Measurements from ENCODE around the gene CBLL1. TPM values are rescaled to one million over a fixed set of nuclear protein-coding genes. Genes with fewer than 3 reads are reported as not detected.

Gene CBLL1
- total and polyA plus RNA-seq, 2 experiments from 2014 or later: 31.1 to 67.4 TPM

DNA sequence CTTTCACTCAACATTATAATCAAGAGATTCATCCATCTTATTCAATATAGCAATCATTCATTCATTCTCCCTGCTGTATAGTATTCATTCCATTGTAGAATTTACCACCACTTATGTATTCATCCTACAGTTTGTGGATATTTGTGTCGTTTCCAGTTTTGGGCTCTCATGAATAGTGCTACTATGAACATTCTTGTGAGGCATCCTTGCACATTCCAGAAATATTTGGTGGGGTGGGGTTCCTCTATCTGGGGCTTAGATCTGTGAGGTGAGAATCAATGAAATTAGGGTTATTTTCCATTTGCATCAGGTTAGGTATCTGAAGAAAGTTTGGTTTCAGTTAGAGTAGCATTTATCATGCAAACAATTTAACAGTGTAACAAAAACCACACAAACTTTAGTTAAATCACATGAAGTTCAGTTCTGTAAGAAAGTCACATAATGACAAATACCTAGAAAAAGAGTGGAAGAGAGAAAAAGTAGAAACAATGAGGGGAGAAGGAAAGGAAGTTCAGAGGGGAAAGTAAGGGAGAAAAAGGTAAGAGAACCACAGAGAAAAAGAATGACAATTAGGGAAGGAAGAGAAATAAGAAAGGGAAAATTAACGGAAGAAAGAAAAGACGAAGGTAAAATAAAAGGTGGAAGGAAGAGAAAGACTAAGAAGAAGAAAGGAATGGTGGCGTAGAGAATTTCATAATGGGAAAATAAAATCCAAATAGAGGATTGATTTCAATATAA, 25.3 kb upstream of the CBLL1 start (continued):
- TF ChIP-seq, protein P1, sequence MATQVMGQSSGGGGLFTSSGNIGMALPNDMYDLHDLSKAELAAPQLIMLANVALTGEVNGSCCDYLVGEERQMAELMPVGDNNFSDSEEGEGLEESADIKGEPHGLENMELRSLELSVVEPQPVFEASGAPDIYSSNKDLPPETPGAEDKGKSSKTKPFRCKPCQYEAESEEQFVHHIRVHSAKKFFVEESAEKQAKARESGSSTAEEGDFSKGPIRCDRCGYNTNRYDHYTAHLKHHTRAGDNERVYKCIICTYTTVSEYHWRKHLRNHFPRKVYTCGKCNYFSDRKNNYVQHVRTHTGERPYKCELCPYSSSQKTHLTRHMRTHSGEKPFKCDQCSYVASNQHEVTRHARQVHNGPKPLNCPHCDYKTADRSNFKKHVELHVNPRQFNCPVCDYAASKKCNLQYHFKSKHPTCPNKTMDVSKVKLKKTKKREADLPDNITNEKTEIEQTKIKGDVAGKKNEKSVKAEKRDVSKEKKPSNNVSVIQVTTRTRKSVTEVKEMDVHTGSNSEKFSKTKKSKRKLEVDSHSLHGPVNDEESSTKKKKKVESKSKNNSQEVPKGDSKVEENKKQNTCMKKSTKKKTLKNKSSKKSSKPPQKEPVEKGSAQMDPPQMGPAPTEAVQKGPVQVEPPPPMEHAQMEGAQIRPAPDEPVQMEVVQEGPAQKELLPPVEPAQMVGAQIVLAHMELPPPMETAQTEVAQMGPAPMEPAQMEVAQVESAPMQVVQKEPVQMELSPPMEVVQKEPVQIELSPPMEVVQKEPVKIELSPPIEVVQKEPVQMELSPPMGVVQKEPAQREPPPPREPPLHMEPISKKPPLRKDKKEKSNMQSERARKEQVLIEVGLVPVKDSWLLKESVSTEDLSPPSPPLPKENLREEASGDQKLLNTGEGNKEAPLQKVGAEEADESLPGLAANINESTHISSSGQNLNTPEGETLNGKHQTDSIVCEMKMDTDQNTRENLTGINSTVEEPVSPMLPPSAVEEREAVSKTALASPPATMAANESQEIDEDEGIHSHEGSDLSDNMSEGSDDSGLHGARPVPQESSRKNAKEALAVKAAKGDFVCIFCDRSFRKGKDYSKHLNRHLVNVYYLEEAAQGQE (IDR thresholded peaks at IDR 0.05; ENCODE audit: unreplicated experiment): no peak
- no peak for TF ChIP-seq EZH2phosphoT487 (IDR thresholded peaks at IDR 0.05; ENCODE audit: unreplicated experiment)
- TF ChIP-seq, protein P2, sequence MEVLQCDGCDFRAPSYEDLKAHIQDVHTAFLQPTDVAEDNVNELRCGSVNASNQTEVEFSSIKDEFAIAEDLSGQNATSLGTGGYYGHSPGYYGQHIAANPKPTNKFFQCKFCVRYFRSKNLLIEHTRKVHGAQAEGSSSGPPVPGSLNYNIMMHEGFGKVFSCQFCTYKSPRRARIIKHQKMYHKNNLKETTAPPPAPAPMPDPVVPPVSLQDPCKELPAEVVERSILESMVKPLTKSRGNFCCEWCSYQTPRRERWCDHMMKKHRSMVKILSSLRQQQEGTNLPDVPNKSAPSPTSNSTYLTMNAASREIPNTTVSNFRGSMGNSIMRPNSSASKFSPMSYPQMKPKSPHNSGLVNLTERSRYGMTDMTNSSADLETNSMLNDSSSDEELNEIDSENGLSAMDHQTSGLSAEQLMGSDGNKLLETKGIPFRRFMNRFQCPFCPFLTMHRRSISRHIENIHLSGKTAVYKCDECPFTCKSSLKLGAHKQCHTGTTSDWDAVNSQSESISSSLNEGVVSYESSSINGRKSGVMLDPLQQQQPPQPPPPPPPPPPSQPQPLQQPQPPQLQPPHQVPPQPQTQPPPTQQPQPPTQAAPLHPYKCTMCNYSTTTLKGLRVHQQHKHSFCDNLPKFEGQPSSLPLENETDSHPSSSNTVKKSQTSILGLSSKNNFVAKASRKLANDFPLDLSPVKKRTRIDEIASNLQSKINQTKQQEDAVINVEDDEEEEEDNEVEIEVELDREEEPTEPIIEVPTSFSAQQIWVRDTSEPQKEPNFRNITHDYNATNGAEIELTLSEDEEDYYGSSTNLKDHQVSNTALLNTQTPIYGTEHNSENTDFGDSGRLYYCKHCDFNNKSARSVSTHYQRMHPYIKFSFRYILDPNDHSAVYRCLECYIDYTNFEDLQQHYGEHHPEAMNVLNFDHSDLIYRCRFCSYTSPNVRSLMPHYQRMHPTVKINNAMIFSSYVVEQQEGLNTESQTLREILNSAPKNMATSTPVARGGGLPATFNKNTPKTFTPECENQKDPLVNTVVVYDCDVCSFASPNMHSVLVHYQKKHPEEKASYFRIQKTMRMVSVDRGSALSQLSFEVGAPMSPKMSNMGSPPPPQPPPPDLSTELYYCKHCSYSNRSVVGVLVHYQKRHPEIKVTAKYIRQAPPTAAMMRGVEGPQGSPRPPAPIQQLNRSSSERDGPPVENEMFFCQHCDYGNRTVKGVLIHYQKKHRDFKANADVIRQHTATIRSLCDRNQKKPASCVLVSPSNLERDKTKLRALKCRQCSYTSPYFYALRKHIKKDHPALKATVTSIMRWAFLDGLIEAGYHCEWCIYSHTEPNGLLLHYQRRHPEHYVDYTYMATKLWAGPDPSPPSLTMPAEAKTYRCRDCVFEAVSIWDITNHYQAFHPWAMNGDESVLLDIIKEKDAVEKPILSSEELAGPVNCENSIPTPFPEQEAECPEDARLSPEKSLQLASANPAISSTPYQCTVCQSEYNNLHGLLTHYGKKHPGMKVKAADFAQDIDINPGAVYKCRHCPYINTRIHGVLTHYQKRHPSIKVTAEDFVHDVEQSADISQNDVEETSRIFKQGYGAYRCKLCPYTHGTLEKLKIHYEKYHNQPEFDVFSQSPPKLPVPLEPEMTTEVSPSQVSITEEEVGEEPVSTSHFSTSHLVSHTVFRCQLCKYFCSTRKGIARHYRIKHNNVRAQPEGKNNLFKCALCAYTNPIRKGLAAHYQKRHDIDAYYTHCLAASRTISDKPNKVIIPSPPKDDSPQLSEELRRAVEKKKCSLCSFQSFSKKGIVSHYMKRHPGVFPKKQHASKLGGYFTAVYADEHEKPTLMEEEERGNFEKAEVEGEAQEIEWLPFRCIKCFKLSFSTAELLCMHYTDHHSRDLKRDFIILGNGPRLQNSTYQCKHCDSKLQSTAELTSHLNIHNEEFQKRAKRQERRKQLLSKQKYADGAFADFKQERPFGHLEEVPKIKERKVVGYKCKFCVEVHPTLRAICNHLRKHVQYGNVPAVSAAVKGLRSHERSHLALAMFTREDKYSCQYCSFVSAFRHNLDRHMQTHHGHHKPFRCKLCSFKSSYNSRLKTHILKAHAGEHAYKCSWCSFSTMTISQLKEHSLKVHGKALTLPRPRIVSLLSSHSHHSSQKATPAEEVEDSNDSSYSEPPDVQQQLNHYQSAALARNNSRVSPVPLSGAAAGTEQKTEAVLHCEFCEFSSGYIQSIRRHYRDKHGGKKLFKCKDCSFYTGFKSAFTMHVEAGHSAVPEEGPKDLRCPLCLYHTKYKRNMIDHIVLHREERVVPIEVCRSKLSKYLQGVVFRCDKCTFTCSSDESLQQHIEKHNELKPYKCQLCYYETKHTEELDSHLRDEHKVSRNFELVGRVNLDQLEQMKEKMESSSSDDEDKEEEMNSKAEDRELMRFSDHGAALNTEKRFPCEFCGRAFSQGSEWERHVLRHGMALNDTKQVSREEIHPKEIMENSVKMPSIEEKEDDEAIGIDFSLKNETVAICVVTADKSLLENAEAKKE (CRISPR knock-in tag; IDR thresholded peaks at IDR 0.05): no peak
- no peak for TF ChIP-seq ZNF114 (CRISPR knock-in tag; IDR thresholded peaks at IDR 0.05)

DNA sequence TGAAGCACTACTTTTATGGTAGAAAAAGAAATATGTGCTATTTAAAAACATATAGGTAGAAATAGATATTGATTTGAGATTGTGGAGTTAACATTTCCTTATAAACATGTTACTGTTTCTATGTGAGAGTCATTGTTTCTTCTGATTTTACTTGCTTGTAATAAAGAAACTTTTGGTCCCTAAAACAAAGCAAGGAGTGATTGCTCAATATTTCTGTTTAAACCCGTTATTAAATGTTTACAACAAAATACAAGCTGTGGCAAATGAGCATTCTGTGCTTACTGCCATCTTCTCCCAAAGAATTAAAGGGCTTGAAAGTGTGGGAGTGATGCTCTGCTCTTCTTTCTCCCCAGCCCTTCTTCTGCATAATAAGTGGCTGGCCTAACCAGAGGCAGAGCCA, 22.7 kb upstream of the CBLL1 start:
- Histone ChIP-seq H3K9me2 (ENCODE audit: insufficient read depth) (no peaks in the 10 kb centered on the region), H3K4me2 (no peak overlapping the region), H3K4me1 (ENCODE audit: insufficient read depth) (no peaks in the 10 kb centered on the region), H3K36me3 (ENCODE audit: insufficient read depth) (no peaks in the 10 kb centered on the region), H2AFZ (0 out of 2 replicates have a peak overlapping the region, but pooled peaks have one; percentile 6), H3K79me2 (replicated peaks; ENCODE audit: insufficient read depth) (no peaks in the 10 kb centered on the region), H3K27ac (ENCODE audit: low read depth) (no peak overlapping the region), H3K27me3 (ENCODE audit: insufficient read depth) (no peaks in the 10 kb centered on the region), H4K20me1 (replicated peaks; ENCODE audit: insufficient read depth) (no peaks in the 10 kb centered on the region), H3K4me3 (no peak overlapping the region), H3F3A (replicated peaks; ENCODE audit: low read depth) (no peaks in the 10 kb centered on the region)
- Mint-ChIP-seq H3K4me3 (no peak overlapping the region), H3K27me3 (ENCODE audit: insufficient read depth, low read depth, poor library complexity) (no peaks in the 10 kb centered on the region), H3K4me1 (peaks cover 20% of the 10 kb centered on the region), H3K9me3 (no peaks in the 10 kb centered on the region), H3K27ac (no peak overlapping the region), H3K36me3 (ENCODE audit: low read depth) (no peaks in the 10 kb centered on the region)
- ATAC-seq (peak; percentile 59; the same call in 2 of the 3 replicates), DNase-seq (ENCODE audit: low spot score) (no peak)
- TF ChIP-seq POLR2AphosphoS5 (IDR thresholded peaks at IDR 0.05; ENCODE audit: low read depth) (no peak), CREB1 (CRISPR knock-in tag; IDR thresholded peaks at IDR 0.05; ENCODE audit: low read depth) (no peak), NANOG (IDR thresholded peaks at IDR 0.05; ENCODE audit: borderline replicate concordance) (no peak), STAT1 (IDR thresholded peaks at IDR 0.05; ENCODE audit: unreplicated experiment) (no peak), JUNB (IDR thresholded peaks at IDR 0.05; ENCODE audit: unreplicated experiment) (no peak)
- TF ChIP-seq, protein P3, sequence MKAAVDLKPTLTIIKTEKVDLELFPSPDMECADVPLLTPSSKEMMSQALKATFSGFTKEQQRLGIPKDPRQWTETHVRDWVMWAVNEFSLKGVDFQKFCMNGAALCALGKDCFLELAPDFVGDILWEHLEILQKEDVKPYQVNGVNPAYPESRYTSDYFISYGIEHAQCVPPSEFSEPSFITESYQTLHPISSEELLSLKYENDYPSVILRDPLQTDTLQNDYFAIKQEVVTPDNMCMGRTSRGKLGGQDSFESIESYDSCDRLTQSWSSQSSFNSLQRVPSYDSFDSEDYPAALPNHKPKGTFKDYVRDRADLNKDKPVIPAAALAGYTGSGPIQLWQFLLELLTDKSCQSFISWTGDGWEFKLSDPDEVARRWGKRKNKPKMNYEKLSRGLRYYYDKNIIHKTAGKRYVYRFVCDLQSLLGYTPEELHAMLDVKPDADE (IDR thresholded peaks at IDR 0.05): no peak
- TF ChIP-seq, protein P4, sequence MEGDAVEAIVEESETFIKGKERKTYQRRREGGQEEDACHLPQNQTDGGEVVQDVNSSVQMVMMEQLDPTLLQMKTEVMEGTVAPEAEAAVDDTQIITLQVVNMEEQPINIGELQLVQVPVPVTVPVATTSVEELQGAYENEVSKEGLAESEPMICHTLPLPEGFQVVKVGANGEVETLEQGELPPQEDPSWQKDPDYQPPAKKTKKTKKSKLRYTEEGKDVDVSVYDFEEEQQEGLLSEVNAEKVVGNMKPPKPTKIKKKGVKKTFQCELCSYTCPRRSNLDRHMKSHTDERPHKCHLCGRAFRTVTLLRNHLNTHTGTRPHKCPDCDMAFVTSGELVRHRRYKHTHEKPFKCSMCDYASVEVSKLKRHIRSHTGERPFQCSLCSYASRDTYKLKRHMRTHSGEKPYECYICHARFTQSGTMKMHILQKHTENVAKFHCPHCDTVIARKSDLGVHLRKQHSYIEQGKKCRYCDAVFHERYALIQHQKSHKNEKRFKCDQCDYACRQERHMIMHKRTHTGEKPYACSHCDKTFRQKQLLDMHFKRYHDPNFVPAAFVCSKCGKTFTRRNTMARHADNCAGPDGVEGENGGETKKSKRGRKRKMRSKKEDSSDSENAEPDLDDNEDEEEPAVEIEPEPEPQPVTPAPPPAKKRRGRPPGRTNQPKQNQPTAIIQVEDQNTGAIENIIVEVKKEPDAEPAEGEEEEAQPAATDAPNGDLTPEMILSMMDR (conservative IDR thresholded peaks at IDR 0.05; ENCODE audit: low read depth in 2 of 2): no peak

Data from GM23338 (cell line).